Measurements from ENCODE around the gene MTUS2.

The MTUS2 gene

DNA sequence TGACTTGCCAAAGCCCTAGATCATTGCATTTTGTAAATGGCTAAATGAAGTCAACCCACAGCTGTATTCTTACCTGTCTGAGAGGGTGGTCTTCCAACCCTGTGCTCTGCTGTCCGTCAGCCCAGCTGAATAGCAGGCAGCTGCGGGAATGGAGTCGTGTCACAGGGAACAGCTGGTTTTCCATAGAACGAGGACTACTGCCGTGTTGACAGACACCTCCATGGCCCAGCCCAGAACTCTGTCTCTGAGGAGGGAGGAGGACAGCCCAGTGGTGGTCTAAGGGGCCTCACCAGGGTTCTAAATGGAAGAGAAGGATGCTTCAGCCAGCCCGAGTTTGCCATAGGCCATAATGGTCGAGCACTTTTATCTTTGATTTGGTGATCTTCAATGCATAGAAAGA lies 664.7 kb downstream of the MTUS2 start:
- DNase-seq (ENCODE audit: low read depth): no peak

DNA sequence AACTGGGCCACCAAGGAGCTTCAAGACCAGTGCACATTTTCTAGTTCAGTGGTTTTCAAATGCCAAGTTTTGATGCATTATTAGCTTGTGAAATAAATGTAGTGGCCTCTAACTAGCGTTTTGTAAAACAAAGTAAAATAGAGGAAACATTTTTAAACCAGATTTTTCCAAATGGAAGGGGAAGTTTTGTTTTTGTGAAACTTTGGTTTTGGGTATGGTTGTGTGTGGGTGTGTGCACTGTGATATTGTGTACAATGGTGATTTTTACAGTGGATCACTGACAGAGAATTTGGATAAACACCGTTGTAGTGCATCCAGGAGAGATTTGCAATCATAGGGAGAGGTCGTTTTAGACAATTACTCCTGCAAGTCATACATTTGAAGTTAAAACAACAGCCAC lies 666.4 kb downstream of the MTUS2 start:
- no peak for DNase-seq (ENCODE audit: low read depth)

- DNase-seq (ENCODE audit: low read depth): no peak
Measured at GRCh38 chr13:29487466-29488454, 667.6 kb downstream of the MTUS2 start.

GRCh38 chr13:29489650-29490560 lies 669.8 kb downstream of the MTUS2 start:
- no peak for DNase-seq (ENCODE audit: low read depth)

GRCh38 chr13:29490561-29490885 lies 670.4 kb downstream of the MTUS2 start:
- no peak for DNase-seq (ENCODE audit: low read depth)

- no peak for DNase-seq (ENCODE audit: low read depth)
Measured at GRCh38 chr13:29491248-29491647, 671.1 kb downstream of the MTUS2 start.

DNA sequence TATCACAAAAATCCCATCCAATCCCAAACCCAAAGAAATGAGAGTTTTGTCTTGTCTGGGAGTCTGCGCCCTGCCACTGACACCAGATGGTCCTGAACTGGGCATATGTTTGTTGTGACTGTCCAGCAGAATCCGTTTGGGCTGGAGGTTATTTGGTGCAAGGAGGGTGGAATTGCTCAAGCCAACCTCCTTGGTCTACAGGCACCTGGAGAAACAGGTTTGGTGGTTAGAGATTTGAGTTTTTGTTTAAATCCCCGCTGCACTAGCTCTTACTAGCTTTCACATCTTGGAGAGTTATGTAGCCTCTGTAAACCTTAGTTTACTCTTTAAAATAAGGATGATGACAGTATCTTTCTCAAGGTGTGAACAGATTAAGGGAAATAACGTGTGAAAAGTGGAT lies 673.7 kb downstream of the MTUS2 start:
- no peak for DNase-seq (ENCODE audit: low read depth)

GRCh38 chr13:29494520-29494919 lies 674.4 kb downstream of the MTUS2 start:
- no peak for DNase-seq (ENCODE audit: low read depth)

GRCh38 chr13:29496241-29496712 lies 676.1 kb downstream of the MTUS2 start:
- no peak for DNase-seq (ENCODE audit: low read depth)

DNA sequence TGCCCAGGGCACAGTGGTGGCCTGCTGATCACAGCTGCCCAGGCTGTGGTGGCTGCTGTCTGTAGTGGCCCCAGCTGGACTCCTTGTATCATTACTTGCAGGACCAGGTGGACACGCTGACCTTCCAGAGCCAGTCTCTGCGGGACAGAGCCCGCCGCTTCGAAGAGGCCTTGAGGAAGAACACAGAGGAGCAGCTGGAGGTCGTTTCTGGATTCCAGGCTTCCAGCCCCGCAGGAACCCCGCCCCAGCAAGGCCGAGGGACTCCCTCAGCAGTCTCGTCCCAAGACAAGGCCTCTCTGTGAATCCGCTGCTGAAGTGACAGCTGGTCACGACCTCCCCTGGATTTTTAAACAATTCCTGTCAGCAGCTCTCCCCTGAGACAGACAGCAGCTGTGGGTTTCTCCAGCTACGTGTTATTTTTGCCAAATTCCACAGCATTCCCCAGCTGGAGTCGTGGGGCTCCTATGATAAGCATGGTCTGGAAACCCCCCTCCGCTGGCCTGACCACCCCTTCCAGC lies 677.1 kb downstream of the MTUS2 start:
- no peak for DNase-seq (ENCODE audit: low read depth)

DNA sequence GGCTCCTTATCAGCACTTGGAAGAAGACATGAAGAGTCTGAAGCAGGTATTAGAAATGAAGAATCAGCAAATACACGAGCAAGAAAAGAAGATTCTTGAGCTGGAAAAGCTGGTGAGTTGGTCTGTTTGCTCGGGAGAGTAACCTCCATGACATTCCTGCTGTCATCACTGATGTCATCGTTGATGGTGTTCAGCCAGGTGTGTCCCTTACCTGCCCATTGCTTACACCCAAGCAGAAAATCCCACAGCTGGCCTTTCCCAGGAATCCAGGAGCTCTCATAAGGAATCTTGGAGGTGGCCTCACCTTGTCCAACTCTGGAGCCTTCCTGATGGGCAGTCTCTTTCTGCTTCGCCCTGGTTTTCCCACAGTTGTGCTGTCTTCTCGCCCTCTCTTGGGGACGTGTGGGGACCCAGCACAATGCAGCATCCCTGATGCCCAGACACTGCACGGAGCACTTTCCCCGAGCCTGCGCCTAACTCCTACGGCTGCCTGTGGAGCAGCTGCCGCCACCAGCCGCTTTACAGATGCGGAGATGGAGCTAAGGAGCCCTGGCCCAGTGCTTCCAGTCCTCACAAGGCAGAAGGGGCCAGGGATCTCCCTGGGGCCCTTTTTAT lies 678.4 kb downstream of the MTUS2 start:
- DNase-seq (ENCODE audit: low read depth): no peak

DNA sequence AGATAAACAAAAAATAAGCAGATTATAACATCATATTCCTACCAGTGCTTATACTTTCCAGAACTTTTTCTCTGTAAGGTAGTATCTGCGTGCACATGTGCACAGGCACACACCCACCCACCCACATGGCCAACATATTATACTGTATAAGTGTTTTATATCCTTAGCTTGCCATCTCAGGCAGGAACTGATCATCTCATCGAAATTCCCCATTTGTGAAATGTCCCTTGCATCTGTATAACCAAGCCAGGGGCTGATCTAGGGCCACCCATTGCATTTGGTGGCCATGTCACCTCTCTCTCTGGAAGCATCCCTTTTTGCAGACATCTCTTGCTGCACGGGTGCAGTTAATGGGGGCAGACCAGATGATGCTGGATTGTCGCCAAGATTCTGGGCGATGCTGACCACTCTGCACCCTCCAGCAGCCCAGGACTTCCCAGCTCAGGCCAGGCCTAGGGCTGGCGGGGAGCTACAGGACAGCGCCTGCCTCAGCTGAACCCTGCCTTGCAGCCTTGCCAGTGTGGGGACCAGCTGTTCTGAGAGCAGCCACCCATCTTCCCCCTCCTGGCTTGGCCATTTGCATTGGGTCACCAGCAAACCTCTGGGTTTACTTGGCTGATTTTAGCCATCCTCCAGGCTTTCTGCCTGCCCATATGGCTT lies 679.5 kb downstream of the MTUS2 start:
- no peak for DNase-seq (ENCODE audit: low read depth)

- DNase-seq (ENCODE audit: low read depth): no peak
Measured at GRCh38 chr13:29500386-29500785, 680.2 kb downstream of the MTUS2 start.

DNA sequence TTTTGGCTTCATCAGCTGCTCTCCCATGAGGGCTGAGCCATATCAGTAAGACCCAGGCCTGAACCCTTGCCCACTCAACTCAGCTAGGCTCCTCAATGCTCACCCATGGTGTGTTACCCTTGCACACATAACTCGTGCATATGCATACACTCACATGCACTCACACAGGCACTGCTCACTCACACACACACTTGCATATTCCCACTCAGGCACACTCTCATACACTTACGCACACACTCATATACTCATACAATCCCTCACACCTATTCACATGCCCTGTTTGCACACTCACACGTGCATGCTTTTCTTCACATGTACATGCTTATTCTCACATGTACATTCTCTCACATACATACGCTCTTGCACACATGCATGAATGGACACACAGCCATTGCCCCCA lies 681.5 kb downstream of the MTUS2 start:
- no peak for DNase-seq (ENCODE audit: low read depth)

- no peak for DNase-seq (ENCODE audit: low read depth)
Measured at GRCh38 chr13:29502391-29503008, 682.4 kb downstream of the MTUS2 start.

DNA sequence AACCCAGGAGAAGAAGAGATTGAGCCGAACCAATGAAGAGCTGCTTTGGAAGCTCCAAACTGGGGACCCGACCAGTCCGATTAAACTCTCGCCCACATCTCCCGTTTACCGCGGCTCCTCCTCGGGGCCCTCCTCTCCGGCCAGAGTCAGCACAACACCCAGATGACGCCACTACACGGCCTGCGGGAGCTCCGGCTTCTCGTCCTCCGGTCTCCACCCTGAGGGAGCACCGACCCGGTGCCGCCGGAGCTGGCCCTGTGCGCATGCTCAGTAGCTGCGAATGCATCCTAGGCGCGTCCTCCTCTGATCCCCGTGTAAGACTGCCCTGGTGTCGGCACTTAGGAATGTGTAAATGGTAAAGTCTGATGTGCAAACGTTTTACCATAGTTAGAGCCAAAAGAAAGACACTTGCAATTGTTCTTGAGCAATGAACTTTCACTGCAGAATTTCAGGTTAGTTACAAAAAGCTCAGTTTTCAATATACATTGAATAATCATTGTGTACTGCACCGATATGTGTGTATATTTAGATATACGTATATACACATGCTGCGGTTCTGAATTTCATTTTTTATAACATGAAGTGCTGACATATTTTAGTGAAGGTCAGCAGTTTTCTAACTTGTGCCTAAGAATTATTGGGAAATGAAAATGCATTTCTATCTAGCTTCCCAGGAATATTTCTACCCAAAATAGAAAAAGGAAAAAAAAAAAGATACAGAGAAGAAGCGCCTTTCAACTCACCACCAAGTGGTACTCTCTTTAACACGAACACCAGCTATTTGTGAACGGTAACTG lies 683.1 kb downstream of the MTUS2 start:
- DNase-seq (ENCODE audit: low read depth): no peak

DNA sequence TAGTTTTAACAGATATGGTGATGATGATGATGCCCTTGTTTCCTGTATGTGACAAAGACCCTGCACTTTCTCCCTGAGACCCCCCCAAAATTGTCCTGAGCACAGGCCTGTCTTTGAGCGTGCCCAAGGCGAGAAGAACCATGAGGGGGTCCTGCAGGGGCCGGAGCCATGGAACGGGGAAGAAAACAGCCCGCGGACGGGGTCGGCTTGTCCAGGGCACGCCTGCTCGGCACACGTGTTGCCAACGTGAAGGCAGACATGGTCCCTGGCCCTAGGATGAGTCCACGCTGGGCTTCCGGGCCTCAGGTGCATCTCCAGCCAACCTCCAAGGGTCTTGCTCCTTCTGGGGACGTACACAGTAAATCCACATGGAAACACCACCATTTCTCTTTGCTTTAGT lies 684.6 kb downstream of the MTUS2 start:
- DNase-seq (ENCODE audit: low read depth): no peak

DNA sequence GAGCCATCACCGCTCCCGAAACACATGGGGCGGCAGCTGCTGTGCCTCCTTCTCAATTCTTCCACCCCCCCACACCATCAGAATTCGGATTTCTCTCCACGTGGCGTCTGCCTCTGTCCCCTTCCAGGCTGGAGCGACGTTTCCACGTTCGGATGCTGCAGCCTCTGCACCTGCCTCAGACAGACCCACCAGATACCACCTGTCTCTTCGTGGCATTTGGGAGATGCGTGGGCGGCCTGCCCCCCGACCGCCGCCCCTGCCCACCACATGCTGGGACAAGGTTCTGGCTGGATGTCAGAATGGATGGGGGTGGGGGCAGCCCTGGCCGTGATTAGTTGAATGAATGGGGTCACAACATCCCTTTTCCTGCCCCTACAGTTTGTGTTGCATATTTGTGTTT lies 685.4 kb downstream of the MTUS2 start:
- DNase-seq (ENCODE audit: low read depth): no peak

DNA sequence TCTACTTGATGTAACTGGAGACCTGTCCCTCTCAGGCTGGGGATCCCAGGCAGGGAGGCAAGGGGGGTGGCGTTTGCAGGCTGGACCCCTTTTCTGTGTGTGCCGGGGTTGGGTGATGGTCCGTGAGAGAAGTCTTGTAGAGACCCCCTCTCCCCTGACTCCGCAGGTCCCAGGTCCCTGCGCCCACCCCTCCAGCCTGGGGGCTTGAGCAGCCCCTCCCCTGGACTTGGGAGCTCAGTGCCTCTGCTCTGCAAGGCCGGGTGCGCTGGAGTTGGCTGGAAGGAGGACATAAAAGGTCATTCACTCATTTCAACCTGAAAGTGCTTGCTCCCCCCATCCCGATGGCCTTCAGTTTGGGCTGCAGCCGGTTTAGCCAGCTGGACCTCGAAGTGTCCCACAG lies 685.8 kb downstream of the MTUS2 start:
- no peak for DNase-seq (ENCODE audit: low read depth)

- no peak for DNase-seq (ENCODE audit: low read depth)
Measured at GRCh38 chr13:29507356-29507755, 687.2 kb downstream of the MTUS2 start.
